Activated naive CD8-positive, alpha-beta T cell treated with anti-CD3 and anti-CD28 coated beads for 36 hours (primary cell): ENCODE data around the gene UBE3C. TPM values are rescaled to one million over a fixed set of nuclear protein-coding genes. Genes with fewer than 3 reads are reported as not detected.
"Not testable (repeated sequence)": the region's sequence is repeated elsewhere in the genome, so short reads cannot be mapped to it uniquely, and the experiment has no call there.

Experiments used
- DNase-seq: peaks from one replicate; pipeline ENCODE4 v3.0.0; 2021
- H3K27ac Mint-ChIP-seq: one replicate; pipeline ENCODE4 v1.8.0; 2022; ENCODE audit warnings: mild to moderate bottlenecking, moderate library complexity, mixed read lengths
- H3K27me3 Mint-ChIP-seq: one replicate; pipeline ENCODE4 v1.8.0; 2022; ENCODE audit warnings: mild to moderate bottlenecking, mixed read lengths
- H3K36me3 Mint-ChIP-seq: one replicate; pipeline ENCODE4 v1.8.0; 2021; ENCODE audit warnings: mild to moderate bottlenecking, mixed read lengths
- H3K4me1 Mint-ChIP-seq: one replicate; pipeline ENCODE4 v1.8.0; 2021; ENCODE audit warnings: mixed read lengths
- H3K4me3 Mint-ChIP-seq: one replicate; pipeline ENCODE4 v1.8.0; 2022; ENCODE audit warnings: mild to moderate bottlenecking, moderate library complexity, mixed read lengths
- H3K9me3 Mint-ChIP-seq: one replicate; pipeline ENCODE4 v1.8.0; 2022; ENCODE audit warnings: mixed read lengths
- total RNA-seq, 2 experiments: library from RNA; stranded (reverse); gene quantifications; one replicate each; pipeline ENCODE4 v1.2.3, GENCODE V29; 2021

Gene UBE3C
- total RNA-seq, 2 experiments from 2014 or later = 75.0 to 75.7 TPM

DNA sequence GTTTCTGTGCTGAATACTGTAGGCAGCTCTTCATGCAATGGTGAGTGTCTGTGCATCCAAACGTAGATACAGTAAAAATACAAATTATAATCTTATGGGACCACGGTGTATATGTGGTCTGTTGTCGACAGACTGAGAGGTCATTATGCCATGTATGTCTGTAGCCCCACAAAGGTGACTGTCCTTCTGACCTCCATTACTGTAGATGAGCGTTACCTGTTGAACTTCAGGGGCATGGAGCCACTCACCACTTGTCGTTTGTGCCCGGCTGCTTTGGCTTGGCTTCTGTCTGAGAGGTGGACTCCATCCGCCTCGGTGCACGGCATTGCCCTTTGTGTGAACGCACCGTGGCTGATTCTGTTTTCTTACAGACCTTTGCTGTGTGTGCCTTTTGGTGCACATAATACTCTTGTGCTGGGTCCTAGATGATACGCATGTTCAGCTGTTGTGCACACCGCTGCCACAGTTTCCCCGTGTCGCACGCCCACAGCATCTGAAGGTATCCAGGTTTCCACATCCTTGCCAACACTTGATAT, 2.9 kb downstream of the UBE3C start:
- Mint-ChIP-seq H3K4me3 (peak overlapping the region; percentile 34), H3K36me3 (peaks cover 51% of the 10 kb centered on the region), H3K27me3 (no peaks in the 10 kb centered on the region)

DNA sequence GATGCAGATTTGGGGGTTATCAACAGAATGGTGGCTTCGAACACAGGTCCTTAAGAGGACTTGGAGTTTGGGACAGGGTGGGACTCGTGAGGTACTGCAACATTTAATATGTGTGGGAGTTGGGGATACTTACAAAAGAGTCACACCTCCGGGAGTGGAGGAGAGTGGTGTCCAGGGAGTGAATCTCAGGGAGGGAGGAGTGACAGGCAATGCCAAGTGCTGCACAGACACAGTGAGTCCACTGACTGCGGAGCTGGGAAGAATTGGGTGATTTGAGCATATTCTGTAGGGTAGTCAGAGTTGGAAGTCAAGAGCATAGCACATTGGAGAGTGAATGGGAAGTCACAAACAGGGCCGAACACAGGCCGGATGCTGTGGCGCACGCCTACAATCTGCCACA, 5.1 kb downstream of the UBE3C start:
- Mint-ChIP-seq H3K36me3 (peaks cover 64% of the 10 kb centered on the region), H3K4me3 (no peak overlapping the region), H3K27ac (no peak overlapping the region), H3K27me3 (no peaks in the 10 kb centered on the region), H3K9me3 (no peaks in the 10 kb centered on the region), H3K4me1 (peaks cover 67% of the 10 kb centered on the region)
- DNase-seq = no peak

More for the DNA sequence above, 2.9 kb downstream of the UBE3C start:
- Mint-ChIP-seq H3K27ac (no peak overlapping the region), H3K4me1 (peaks cover 53% of the 10 kb centered on the region), H3K9me3 (no peaks in the 10 kb centered on the region)
- no peak for DNase-seq

DNA sequence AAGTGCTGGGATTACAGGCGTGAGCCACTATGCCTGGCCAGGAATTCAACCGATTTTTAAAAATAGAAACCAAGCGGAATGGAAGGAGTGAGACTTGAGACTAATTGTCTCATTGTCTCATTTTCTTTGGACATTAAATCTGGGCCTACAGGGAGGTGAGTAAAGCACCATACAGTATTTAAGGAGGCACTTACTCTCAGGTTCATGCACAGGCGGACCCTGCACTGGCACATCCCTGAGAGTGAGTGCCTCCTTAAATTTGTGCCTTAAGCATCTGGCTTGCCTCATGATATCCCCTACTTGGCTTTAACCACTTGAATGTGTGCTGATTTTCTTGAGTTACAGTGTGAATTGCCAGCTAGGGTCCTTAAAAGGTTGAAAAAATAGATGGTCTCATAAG, 10.6 kb downstream of the UBE3C start:
- Mint-ChIP-seq H3K36me3 (peaks cover 35% of the 10 kb centered on the region), H3K4me1 (peaks cover 65% of the 10 kb centered on the region), H3K27ac (no peak overlapping the region), H3K27me3 (no peaks in the 10 kb centered on the region), H3K4me3 (no peak overlapping the region), H3K9me3 (no peaks in the 10 kb centered on the region)
- no peak for DNase-seq

DNA sequence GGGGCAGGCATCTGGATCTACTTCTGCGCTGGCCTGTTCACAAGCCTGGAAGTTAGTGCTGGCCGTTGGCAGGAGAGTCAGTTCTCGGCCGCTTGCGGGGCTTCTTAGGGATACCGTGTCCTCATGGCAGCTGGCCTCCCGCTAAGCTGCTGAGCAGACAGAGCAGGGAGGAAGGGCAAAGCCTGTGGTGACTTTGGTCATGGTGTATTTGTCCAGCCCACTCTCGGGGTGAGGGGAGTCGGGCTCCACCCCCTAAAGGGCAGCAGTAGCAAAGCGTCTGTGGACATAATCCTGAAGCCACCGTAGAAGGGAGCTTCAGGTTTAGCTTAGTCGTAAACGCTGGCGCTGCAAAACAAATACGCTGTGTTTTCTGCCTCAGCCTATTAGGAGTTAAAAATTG, 12.2 kb downstream of the UBE3C start:
- Mint-ChIP-seq H3K4me1 (peaks cover 61% of the 10 kb centered on the region), H3K27me3 (no peaks in the 10 kb centered on the region)
- DNase-seq = no peak

DNA sequence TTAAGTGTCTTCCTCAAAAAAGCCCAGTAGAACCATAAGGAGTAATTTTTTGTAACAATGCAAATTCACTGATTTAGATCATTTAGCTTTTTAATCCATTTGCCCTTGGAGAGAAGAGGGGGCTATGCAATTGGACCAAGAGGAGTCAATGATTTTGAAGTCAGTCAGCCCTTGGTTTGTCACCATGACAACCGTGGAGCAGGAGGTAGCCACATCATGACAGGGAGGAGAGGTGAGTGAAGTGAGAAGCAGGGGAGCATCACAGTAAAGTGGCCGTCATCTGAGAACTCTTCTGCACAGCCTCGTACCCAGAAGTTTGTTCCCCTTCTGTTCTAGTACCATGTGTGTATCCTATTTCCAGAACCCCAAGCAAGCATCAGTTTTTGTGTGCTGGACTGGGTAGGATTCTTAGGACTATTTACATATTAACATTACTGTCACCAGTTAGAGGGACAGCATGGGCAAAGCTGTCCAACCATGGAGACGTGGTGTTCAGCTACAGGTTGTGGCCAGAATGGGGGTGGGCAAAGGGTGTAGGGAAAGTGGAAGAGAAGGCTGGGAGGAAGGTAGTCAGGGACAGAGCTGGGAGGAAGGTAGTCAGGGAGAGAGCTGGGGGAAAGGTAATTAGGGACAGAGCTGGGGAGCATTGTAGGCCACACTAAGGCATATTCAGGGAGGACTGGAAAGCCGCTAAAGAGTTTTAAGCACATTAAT, 13.1 kb downstream of the UBE3C start:
- no peaks in the 10 kb centered on the region for H3K9me3 Mint-ChIP-seq
- H3K36me3 Mint-ChIP-seq = peaks cover 18% of the 10 kb centered on the region
- peaks cover 60% of the 10 kb centered on the region for H3K4me1 Mint-ChIP-seq
- H3K27me3 Mint-ChIP-seq = no peaks in the 10 kb centered on the region
- H3K4me3 Mint-ChIP-seq = no peak overlapping the region
- H3K27ac Mint-ChIP-seq = no peak overlapping the region
- no peak for DNase-seq

More for the DNA sequence above, 12.2 kb downstream of the UBE3C start:
- Mint-ChIP-seq H3K9me3 (no peaks in the 10 kb centered on the region), H3K36me3 (peaks cover 26% of the 10 kb centered on the region), H3K27ac (no peak overlapping the region), H3K4me3 (no peak overlapping the region)

DNA sequence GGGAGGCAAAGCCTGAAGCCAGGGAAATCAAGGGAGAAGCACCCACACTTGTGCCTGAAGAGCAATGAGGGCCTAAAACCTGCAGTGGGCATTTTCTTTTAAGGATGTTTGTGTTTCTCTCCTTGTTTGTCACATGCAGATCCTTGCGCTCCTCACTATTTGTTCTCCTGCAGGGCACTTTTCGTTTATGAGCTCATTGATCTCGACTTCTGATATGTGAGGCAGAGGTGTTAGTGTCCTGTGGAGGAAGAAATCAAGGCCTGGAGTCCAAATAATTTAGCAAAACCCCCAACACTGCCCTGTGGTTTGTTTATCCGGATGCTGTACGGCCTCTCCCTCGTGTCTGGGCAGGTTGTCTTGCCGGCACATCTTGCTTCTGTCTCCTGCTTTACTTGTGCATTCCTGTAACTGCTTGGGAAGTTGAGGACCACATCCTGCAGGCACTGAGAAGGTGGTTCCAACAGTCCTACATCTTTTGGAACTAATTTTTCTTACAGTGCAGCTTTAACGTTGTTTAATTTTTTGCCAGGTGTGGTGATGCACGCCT, 13.7 kb downstream of the UBE3C start:
- Mint-ChIP-seq H3K4me1 (peaks cover 55% of the 10 kb centered on the region), H3K27me3 (no peaks in the 10 kb centered on the region), H3K4me3 (no peak overlapping the region), H3K9me3 (no peaks in the 10 kb centered on the region), H3K36me3 (peaks cover 14% of the 10 kb centered on the region), H3K27ac (no peak overlapping the region)
- DNase-seq = no peak

DNA sequence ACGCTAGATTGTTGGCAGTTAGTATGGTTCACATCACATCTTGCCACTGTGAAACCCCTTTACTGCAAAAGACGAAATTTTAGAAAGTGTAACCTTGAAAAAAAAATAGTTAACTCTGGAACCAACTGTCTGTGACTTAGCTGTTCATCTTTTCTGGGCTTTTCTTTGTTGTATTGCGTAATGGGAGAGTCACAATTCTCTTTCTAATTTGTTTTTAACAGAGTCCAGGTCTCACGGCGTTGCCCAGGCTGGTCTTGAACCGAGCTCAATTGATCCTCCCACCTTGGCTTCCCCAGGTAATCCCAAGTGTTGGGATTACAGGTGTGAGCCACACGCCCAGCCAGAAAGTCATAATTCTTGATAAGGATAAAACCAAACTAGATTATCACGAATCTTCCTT, 14.5 kb downstream of the UBE3C start:
- H3K9me3 Mint-ChIP-seq = no peaks in the 10 kb centered on the region
- peaks cover 48% of the 10 kb centered on the region for H3K4me1 Mint-ChIP-seq
- no peak overlapping the region for H3K4me3 Mint-ChIP-seq
- no peak overlapping the region for H3K27ac Mint-ChIP-seq
- no peaks in the 10 kb centered on the region for H3K27me3 Mint-ChIP-seq
- DNase-seq = no peak
- H3K36me3 Mint-ChIP-seq = peaks cover 8% of the 10 kb centered on the region

DNA sequence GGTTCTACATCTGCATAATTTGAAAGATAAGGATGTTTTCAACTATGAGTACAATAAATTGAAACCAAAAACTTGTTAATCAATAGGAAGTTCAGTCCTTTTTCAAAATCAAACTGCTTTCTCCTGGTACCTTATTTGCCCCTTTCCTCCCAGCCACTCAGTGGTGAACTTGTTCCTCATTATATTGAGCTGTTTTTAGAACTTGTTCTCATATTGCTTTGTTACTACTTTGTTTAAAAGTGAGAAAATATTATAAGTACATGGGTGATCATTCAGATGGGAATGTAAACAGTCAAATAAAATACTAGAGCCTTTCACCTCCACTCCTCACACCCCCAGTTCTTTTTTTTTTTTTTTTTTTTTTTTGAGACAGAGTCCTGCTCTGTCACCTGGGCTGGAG, 17.2 kb downstream of the UBE3C start:
- DNase-seq = no peak
- Mint-ChIP-seq H3K4me3 (no peak overlapping the region), H3K9me3 (no peaks in the 10 kb centered on the region), H3K27me3 (no peaks in the 10 kb centered on the region), H3K4me1 (peaks cover 44% of the 10 kb centered on the region), H3K36me3 (peaks cover 17% of the 10 kb centered on the region), H3K27ac (no peak overlapping the region)

DNA sequence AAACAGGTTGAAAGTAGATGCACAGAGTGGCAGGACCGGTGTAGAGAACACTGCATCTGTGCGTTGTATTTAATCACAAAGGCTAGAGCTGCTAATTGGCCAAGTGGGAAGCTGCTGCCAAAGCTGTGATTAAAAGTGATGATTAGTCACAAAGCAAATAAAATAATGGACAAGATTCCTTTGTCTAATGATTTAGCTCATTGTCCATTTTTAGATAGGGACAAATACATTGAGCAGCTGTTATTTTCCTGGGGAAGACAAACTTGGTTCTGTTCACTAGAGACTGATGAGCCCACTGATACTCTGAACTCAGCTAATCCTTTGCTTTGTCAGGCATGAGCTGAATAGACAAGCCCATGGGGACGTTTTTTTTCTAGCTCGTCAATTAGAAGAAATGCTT, 19.7 kb downstream of the UBE3C start:
- no peaks in the 10 kb centered on the region for H3K9me3 Mint-ChIP-seq

DNA sequence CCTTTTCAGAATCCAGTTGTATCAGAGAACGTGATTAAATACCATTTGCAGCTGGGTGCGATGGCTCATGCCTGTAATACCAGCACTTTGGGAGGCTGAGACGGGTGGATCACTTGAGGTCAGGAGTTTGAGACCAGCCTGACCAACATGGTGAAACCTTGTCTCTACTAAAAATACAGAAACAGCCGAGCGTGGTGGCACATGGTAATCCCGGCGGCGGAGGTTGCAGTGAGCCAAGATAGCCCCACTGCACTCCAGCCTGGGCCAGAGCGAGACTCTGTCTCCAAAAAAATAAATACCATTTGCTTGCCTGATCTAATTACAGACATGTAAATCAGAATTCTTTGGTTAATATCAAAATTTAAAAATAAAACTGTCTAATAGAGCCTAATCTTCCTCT, 20.8 kb downstream of the UBE3C start:
- not testable (repeated sequence) for H3K27ac Mint-ChIP-seq, DNase-seq, H3K9me3 Mint-ChIP-seq, H3K4me3 Mint-ChIP-seq, H3K27me3 Mint-ChIP-seq
- peaks cover 31% of the 10 kb centered on the region for H3K36me3 Mint-ChIP-seq
- H3K4me1 Mint-ChIP-seq = peaks cover 23% of the 10 kb centered on the region

More for the DNA sequence above, 19.7 kb downstream of the UBE3C start:
- H3K4me1 Mint-ChIP-seq = peaks cover 27% of the 10 kb centered on the region
- H3K27me3 Mint-ChIP-seq = no peaks in the 10 kb centered on the region
- H3K4me3 Mint-ChIP-seq = no peak overlapping the region
- DNase-seq = no peak
- no peak overlapping the region for H3K27ac Mint-ChIP-seq
- peaks cover 24% of the 10 kb centered on the region for H3K36me3 Mint-ChIP-seq

DNA sequence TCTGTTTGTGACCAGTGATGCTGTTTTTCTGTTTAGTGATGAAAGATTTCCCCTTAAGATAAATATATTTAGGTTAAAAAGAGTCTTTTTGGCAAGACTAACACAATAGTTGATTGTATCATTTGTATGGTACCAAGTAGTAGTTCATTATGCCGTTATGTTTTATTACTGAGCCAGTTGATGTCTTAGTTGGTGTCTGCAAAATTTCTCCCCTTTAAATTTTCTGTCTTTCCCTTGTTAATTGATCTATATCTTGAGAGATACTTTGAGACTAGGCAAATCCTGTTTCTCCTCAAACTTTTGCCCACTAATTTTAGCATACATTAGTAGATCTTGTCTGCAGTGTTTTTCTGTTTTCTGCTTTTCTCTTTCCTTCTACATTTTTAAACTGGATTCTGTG, 21.7 kb downstream of the UBE3C start:
- peaks cover 40% of the 10 kb centered on the region for H3K36me3 Mint-ChIP-seq
- H3K9me3 Mint-ChIP-seq = peaks cover 2% of the 10 kb centered on the region

DNA sequence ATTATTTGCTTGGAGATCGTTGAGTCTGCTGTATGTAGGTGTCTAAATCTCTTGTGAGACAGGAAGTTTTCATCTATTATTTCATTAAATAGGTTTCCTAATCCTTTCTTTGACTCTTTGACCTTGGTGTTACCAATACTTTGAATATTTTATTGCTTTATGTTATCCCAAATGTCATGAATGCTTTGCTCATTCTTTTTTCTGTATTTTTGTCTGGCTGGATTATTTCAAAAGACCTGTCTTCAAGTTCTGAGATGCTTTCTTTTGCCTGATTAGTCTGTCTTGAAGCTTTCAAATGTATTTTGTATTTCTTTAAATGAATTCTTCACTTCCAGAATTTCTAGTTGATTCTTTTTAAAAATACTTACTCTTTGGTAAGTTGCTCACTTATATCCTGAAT, 27.3 kb downstream of the UBE3C start:
- Mint-ChIP-seq H3K4me3 (no peak overlapping the region), H3K27me3 (no peaks in the 10 kb centered on the region), H3K36me3 (peaks cover 62% of the 10 kb centered on the region), H3K9me3 (peaks cover 4% of the 10 kb centered on the region), H3K27ac (no peak overlapping the region), H3K4me1 (peaks cover 4% of the 10 kb centered on the region)
- DNase-seq = no peak

More for the DNA sequence above, 21.7 kb downstream of the UBE3C start:
- no peak for DNase-seq
- H3K27ac Mint-ChIP-seq = no peak overlapping the region
- H3K4me1 Mint-ChIP-seq = peaks cover 20% of the 10 kb centered on the region
- no peaks in the 10 kb centered on the region for H3K27me3 Mint-ChIP-seq
- H3K4me3 Mint-ChIP-seq = no peak overlapping the region

DNA sequence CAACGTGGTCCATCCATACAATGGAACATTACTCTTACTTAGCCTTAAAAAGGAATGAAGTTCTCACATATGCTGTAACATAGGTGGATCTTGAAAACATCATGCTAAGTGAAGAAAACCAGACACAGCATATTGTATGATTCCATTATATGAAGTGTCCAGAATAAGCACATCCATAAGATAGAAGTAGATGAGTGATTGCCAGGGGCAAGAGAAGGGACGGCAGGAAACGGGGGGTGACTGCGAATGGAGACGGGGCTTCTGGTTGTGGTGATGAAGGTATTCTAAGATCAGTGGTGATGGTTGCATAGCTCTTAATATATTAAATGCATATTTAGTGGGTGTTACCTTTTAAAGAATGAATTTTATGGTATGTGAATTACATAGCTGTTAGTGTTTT, 29.8 kb downstream of the UBE3C start:
- H3K4me1 Mint-ChIP-seq = peaks cover 4% of the 10 kb centered on the region
- peaks cover 50% of the 10 kb centered on the region for H3K36me3 Mint-ChIP-seq
- peaks cover 4% of the 10 kb centered on the region for H3K9me3 Mint-ChIP-seq
- DNase-seq = no peak
- H3K27me3 Mint-ChIP-seq = no peaks in the 10 kb centered on the region
- H3K27ac Mint-ChIP-seq = peak overlapping the region; percentile 8
- no peak overlapping the region for H3K4me3 Mint-ChIP-seq

DNA sequence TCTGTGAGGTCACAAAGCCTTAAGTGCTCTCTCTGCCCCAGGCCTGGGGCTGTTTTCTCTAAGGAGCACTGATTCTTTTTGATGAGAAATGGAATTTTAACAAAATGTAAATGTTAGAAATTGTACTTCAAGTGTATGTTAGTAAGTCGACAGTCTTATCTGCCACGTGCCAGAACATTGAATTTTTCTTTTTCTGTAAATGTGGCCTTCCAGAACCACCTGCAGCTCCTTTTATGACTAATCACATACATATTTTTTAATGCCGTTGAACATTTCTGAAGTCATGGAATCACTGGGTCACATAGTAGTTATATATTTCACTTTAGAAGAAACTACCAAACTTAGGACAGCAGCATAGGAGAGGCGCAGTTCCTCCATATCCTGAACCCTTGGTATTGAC, 38.0 kb downstream of the UBE3C start:
- no peaks in the 10 kb centered on the region for H3K9me3 Mint-ChIP-seq
- H3K27me3 Mint-ChIP-seq = no peaks in the 10 kb centered on the region
- H3K4me1 Mint-ChIP-seq = no peaks in the 10 kb centered on the region
- H3K36me3 Mint-ChIP-seq = peaks cover 7% of the 10 kb centered on the region
- no peak overlapping the region for H3K4me3 Mint-ChIP-seq
- DNase-seq = no peak
- H3K27ac Mint-ChIP-seq = no peak overlapping the region

DNA sequence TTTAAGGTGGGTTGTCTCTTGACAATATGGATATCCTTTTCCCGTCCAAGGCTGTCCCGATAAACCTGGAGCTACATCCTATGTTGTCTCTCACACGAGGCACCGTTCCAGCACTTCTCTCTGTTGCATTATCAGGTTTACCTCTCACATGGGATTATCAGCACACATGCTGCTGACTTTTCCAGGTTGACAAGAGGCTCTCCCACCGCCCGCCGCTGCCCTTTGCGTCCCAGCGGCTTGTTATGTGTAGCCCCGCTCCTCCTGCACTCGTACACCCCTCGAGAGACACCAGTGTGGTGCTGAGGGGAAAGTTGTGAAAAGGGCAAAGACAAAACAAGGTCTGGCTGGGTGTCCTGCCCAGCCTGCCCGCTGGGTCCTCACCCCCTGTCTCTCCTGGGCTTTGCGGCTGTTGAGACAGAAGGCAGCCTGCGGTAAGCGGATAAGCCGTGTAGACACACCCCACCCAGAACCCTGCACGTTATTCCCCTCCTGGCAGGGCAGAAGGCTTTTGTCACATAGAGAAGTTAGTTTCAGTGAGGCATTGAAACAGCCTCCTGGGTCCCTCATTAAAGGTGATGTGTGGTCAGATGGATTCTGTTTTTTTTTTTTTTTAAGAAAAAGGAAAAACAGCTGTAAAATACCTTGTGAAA, 38.7 kb downstream of the UBE3C start:
- DNase-seq = no peak
- Mint-ChIP-seq H3K36me3 (peaks cover 11% of the 10 kb centered on the region), H3K27me3 (no peaks in the 10 kb centered on the region), H3K9me3 (no peaks in the 10 kb centered on the region), H3K4me1 (no peaks in the 10 kb centered on the region), H3K27ac (no peak overlapping the region), H3K4me3 (no peak overlapping the region)
